ENCODE data around the gene KCNMB1. TPM values are rescaled to one million over a fixed set of nuclear protein-coding genes. Genes with fewer than 3 reads are reported as not detected.

The KCNMB1 gene
- total RNA-seq, 4 donors from 2014 or later = 0.20 to 0.29 (median 0.25) TPM

DNA sequence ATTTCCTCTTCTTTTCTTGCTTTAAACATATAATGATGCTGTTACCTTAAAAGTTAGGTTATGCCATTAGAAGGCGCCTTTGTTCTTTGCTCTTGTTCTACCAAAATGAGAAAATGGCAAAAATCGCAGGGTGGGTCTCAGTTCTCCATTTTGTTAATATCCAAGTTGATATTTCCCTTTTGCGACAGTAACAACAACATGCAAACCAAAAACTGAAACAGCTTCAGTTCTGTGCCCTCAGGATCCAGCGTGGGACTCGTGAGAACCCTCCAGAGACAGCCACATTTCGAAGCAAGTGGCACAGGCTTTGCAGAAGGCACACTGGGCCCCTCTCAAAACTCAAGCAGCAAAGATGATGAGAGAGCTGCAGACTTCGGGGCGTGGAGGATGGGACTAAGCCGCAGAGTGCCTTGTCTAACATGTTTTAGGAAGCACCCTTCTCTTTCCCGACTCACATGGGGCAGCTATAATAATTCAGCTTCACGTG lies 58.6 kb downstream of the KCNMB1 start:
- no peak for TF ChIP-seq POLR2A (IDR thresholded peaks at IDR 0.05)
- TF ChIP-seq, protein P1, sequence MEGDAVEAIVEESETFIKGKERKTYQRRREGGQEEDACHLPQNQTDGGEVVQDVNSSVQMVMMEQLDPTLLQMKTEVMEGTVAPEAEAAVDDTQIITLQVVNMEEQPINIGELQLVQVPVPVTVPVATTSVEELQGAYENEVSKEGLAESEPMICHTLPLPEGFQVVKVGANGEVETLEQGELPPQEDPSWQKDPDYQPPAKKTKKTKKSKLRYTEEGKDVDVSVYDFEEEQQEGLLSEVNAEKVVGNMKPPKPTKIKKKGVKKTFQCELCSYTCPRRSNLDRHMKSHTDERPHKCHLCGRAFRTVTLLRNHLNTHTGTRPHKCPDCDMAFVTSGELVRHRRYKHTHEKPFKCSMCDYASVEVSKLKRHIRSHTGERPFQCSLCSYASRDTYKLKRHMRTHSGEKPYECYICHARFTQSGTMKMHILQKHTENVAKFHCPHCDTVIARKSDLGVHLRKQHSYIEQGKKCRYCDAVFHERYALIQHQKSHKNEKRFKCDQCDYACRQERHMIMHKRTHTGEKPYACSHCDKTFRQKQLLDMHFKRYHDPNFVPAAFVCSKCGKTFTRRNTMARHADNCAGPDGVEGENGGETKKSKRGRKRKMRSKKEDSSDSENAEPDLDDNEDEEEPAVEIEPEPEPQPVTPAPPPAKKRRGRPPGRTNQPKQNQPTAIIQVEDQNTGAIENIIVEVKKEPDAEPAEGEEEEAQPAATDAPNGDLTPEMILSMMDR (IDR thresholded peaks at IDR 0.05) = no peak
- intact Hi-C loops (cut with DNase I) = no loop called here

DNA sequence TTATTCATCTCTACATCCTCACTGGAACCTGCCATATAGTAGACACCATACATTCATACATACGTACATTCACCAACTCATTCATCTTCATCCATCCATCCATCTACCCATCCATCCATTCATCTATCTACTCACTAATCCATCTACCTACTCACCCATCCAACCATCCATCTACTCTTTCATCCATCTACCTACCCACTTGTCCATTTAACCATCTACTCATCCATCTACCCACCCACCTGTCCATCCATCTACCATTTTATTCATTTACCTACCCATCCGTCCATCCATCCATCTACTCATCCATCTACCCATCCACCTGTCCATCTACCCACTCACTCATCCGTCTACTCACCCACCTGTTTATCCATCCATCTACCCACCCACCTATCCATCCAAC lies 59.6 kb downstream of the KCNMB1 start:
- H3K36me3 ChIP-seq = no peaks in the 10 kb centered on the region
- no peak for DNase-seq
- 96 to 97% methylated on average over 3 of the region's 3 CpGs for WGBS, 2 donors
- no peak overlapping the region for H3K27ac ChIP-seq
- H3K4me1 ChIP-seq = peaks cover 13 to 17% of the 10 kb centered on the region in 2 donors
- H3K27me3 ChIP-seq = no peaks in the 10 kb centered on the region
- TF ChIP-seq, protein P1 (IDR thresholded peaks at IDR 0.05) = no peak
- TF ChIP-seq POLR2A (IDR thresholded peaks at IDR 0.05) = no peak
- intact Hi-C loops (cut with DNase I) = no loop called here
- H3K9me3 ChIP-seq = no peaks in the 10 kb centered on the region
- H3K4me3 ChIP-seq (replicated peaks in 1 of 3) = no peak overlapping the region

More for the DNA sequence above, 58.6 kb downstream of the KCNMB1 start:
- peak; percentile 20 to 25 for DNase-seq
- peaks cover 13 to 17% of the 10 kb centered on the region in 2 donors for H3K4me1 ChIP-seq
- H3K27ac ChIP-seq = peak overlapping the region in 1 of 3 donors; percentile 4
- no peaks in the 10 kb centered on the region for H3K36me3 ChIP-seq
- no peaks in the 10 kb centered on the region for H3K9me3 ChIP-seq
- no peaks in the 10 kb centered on the region for H3K27me3 ChIP-seq
- H3K4me3 ChIP-seq (replicated peaks in 1 of 3) = no peak overlapping the region
- WGBS, 2 donors = 44 to 48% methylated on average over 11 of the region's 11 CpGs

DNA sequence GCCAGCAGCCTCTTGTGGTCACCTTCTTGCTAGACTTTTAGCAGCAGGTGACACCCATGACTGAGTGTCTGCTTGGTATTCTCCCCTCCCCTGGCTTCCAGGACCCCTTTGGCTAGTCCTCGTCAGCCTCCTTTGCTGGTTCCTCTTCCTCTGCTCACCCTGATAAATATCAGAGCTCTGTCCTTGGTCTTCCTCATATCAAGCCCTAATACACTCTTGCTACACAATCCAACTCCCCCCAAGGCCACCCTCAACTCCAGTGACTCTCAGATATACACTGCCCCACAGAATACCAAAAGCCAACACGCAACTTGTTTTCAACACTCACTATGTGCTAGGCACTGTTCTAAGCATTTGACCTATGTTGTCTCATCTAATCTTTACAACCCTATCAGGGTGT lies 61.3 kb downstream of the KCNMB1 start:
- no peaks in the 10 kb centered on the region for H3K27me3 ChIP-seq
- 73 to 90% methylated on average over 2 of the region's 2 CpGs for WGBS, 2 donors
- H3K27ac ChIP-seq = no peak overlapping the region
- TF ChIP-seq, protein P1 (IDR thresholded peaks at IDR 0.05) = no peak
- no peak for TF ChIP-seq POLR2A (IDR thresholded peaks at IDR 0.05)
- intact Hi-C loops (cut with DNase I) = no loop called here
- H3K4me3 ChIP-seq (replicated peaks in 1 of 3) = no peak overlapping the region
- peaks cover 17% of the 10 kb centered on the region in 2 donors for H3K4me1 ChIP-seq
- H3K9me3 ChIP-seq = no peaks in the 10 kb centered on the region
- no peak for DNase-seq
- no peaks in the 10 kb centered on the region for H3K36me3 ChIP-seq

DNA sequence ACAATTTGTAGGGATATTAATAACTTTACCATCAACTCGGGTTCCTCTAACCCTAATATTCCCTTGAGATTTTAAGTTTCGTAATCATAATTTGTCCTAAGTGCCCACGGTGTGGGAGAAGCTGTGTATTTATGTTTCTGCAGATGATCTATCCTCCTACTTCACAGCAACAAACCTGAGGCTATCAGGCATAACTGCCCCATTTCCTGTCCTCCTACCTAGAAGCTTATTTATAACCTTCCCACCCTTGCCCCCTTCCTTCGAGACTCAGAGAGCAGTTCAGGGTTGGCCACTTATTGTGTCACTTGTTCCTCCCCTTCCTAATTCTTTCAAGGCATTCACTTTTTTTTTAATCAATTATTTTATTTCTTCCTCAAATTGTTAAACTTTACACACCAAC lies 62.0 kb downstream of the KCNMB1 start:
- TF ChIP-seq POLR2A (IDR thresholded peaks at IDR 0.05) = no peak
- TF ChIP-seq, protein P1 (IDR thresholded peaks at IDR 0.05) = no peak
- Histone ChIP-seq H3K36me3 (no peaks in the 10 kb centered on the region), H3K4me1 (peaks cover 17 to 22% of the 10 kb centered on the region in 2 donors), H3K4me3 (replicated peaks in 1 of 3) (no peak overlapping the region), H3K27me3 (no peaks in the 10 kb centered on the region), H3K27ac (no peak overlapping the region), H3K9me3 (no peaks in the 10 kb centered on the region)
- intact Hi-C loops (cut with DNase I) = no loop called here
- no peak for DNase-seq
- WGBS, 2 donors = 75 to 78% methylated on average over 4 of the region's 4 CpGs

Other genes with a start within 250 kb of the KCNMB1 start
- not detected for gene C5orf58, start 156.4 kb downstream of the KCNMB1 start, total RNA-seq
- 10 to 100 TPM in 1 of 4 donors, 1 to 10 TPM in 3; 3.2 to 22.7 (median 6.9) TPM for gene LCP2, start 91.6 kb downstream of the KCNMB1 start, total RNA-seq
- 1 to 10 TPM in 1 of 4 donors, under 1 TPM in 1, not detected in 2; 0.54 to 1.7 TPM for gene KCNIP1, start 114.7 kb upstream of the KCNMB1 start, total RNA-seq

Data from thyroid gland (tissue), 4 donors.